Mucosa of stomach (tissue), 1 donor: ENCODE measurements around the gene KAZN.

ENCODE experiments used
- H3K27me3 ChIP-seq: one replicate; pipeline ENCODE4 v1.7.0; 2013; ENCODE audit warnings: mild to moderate bottlenecking, low read length; ENCODE audit not compliant: control insufficient read depth, insufficient read depth
- H3K36me3 ChIP-seq: one replicate; pipeline ENCODE4 v1.7.0; 2013; ENCODE audit warnings: low read length; ENCODE audit not compliant: control insufficient read depth, insufficient read depth
- H3K4me1 ChIP-seq: one replicate; pipeline ENCODE4 v1.7.0; 2013; ENCODE audit warnings: mild to moderate bottlenecking, low read length; ENCODE audit not compliant: control insufficient read depth, insufficient read depth
- H3K4me3 ChIP-seq: one replicate; pipeline ENCODE4 v1.7.0; 2013; ENCODE audit warnings: low read length
- H3K9ac ChIP-seq: one replicate; pipeline ENCODE4 v1.7.0; 2013; ENCODE audit warnings: mild to moderate bottlenecking, low read length, moderate library complexity
- H3K9me3 ChIP-seq: one replicate; pipeline ENCODE4 v1.7.0; 2013; ENCODE audit warnings: mild to moderate bottlenecking, low read length, moderate library complexity; ENCODE audit not compliant: control insufficient read depth
- donor health status: Pancreatic carcinoma.

The KAZN gene

GRCh38 chr1:14844923-14845617, 246.6 kb downstream of the KAZN start:
- Histone ChIP-seq H3K36me3 (no peaks in the 10 kb centered on the region), H3K9ac (no peak overlapping the region), H3K27me3 (no peaks in the 10 kb centered on the region), H3K4me1 (no peaks in the 10 kb centered on the region), H3K4me3 (no peak overlapping the region), H3K9me3 (peaks cover 7% of the 10 kb centered on the region)

GRCh38 chr1:14845851-14846250, 247.4 kb downstream of the KAZN start:
- peaks cover 6% of the 10 kb centered on the region for H3K4me1 ChIP-seq
- H3K9ac ChIP-seq, result no peak overlapping the region
- H3K4me3 ChIP-seq, result no peak overlapping the region
- H3K9me3 ChIP-seq, result peaks cover 7% of the 10 kb centered on the region
- no peaks in the 10 kb centered on the region for H3K36me3 ChIP-seq
- H3K27me3 ChIP-seq, result no peaks in the 10 kb centered on the region

- Histone ChIP-seq H3K27me3 (no peaks in the 10 kb centered on the region), H3K9ac (no peak overlapping the region), H3K4me1 (peaks cover 15% of the 10 kb centered on the region), H3K9me3 (peaks cover 6% of the 10 kb centered on the region), H3K4me3 (no peak overlapping the region), H3K36me3 (no peaks in the 10 kb centered on the region)
Observed at GRCh38 chr1:14846688-14847087, 248.2 kb downstream of the KAZN start.

GRCh38 chr1:14848203-14848602, 249.7 kb downstream of the KAZN start:
- H3K9ac ChIP-seq, result no peak overlapping the region
- H3K4me3 ChIP-seq, result no peak overlapping the region
- H3K9me3 ChIP-seq, result no peaks in the 10 kb centered on the region
- H3K27me3 ChIP-seq, result no peaks in the 10 kb centered on the region
- peaks cover 29% of the 10 kb centered on the region for H3K4me1 ChIP-seq
- H3K36me3 ChIP-seq, result no peaks in the 10 kb centered on the region

- H3K9me3 ChIP-seq, result no peaks in the 10 kb centered on the region
Observed at GRCh38 chr1:14848625-14849024, 250.1 kb downstream of the KAZN start.

GRCh38 chr1:14849038-14849437, 250.6 kb downstream of the KAZN start:
- H3K9me3 ChIP-seq, result no peaks in the 10 kb centered on the region
- H3K36me3 ChIP-seq, result no peaks in the 10 kb centered on the region
- H3K4me1 ChIP-seq, result peaks cover 29% of the 10 kb centered on the region
- H3K4me3 ChIP-seq, result no peak overlapping the region
- H3K9ac ChIP-seq, result no peak overlapping the region
- no peaks in the 10 kb centered on the region for H3K27me3 ChIP-seq

More at GRCh38 chr1:14848625-14849024, 250.1 kb downstream of the KAZN start:
- Histone ChIP-seq H3K27me3 (no peaks in the 10 kb centered on the region), H3K4me3 (no peak overlapping the region), H3K4me1 (peaks cover 29% of the 10 kb centered on the region), H3K9ac (no peak overlapping the region), H3K36me3 (no peaks in the 10 kb centered on the region)

- no peaks in the 10 kb centered on the region for H3K9me3 ChIP-seq
- peaks cover 29% of the 10 kb centered on the region for H3K4me1 ChIP-seq
- no peaks in the 10 kb centered on the region for H3K36me3 ChIP-seq
- H3K4me3 ChIP-seq, result no peak overlapping the region
- H3K9ac ChIP-seq, result no peak overlapping the region
- H3K27me3 ChIP-seq, result no peaks in the 10 kb centered on the region
Observed at GRCh38 chr1:14850563-14850962, 252.1 kb downstream of the KAZN start.

- no peaks in the 10 kb centered on the region for H3K27me3 ChIP-seq
- H3K36me3 ChIP-seq, result no peaks in the 10 kb centered on the region
- H3K4me1 ChIP-seq, result peaks cover 29% of the 10 kb centered on the region
- H3K4me3 ChIP-seq, result no peak overlapping the region
- no peak overlapping the region for H3K9ac ChIP-seq
- no peaks in the 10 kb centered on the region for H3K9me3 ChIP-seq
Observed at GRCh38 chr1:14851760-14852159, 253.3 kb downstream of the KAZN start.

- Histone ChIP-seq H3K9ac (no peak overlapping the region), H3K4me1 (peaks cover 29% of the 10 kb centered on the region), H3K9me3 (no peaks in the 10 kb centered on the region), H3K27me3 (no peaks in the 10 kb centered on the region), H3K36me3 (no peaks in the 10 kb centered on the region), H3K4me3 (no peak overlapping the region)
Observed at GRCh38 chr1:14852291-14852690, 253.8 kb downstream of the KAZN start.

- H3K9me3 ChIP-seq, result no peaks in the 10 kb centered on the region
- H3K9ac ChIP-seq, result no peak overlapping the region
- no peak overlapping the region for H3K4me3 ChIP-seq
- H3K36me3 ChIP-seq, result no peaks in the 10 kb centered on the region
- peaks cover 29% of the 10 kb centered on the region for H3K4me1 ChIP-seq
- no peaks in the 10 kb centered on the region for H3K27me3 ChIP-seq
Observed at GRCh38 chr1:14853518-14853917, 255.0 kb downstream of the KAZN start.

GRCh38 chr1:14855268-14855667, 256.8 kb downstream of the KAZN start:
- H3K36me3 ChIP-seq, result no peaks in the 10 kb centered on the region
- H3K9me3 ChIP-seq, result no peaks in the 10 kb centered on the region
- no peak overlapping the region for H3K4me3 ChIP-seq
- no peaks in the 10 kb centered on the region for H3K27me3 ChIP-seq
- no peak overlapping the region for H3K9ac ChIP-seq
- peaks cover 28% of the 10 kb centered on the region for H3K4me1 ChIP-seq

GRCh38 chr1:14855801-14856200, 257.3 kb downstream of the KAZN start:
- H3K9ac ChIP-seq, result no peak overlapping the region
- H3K9me3 ChIP-seq, result no peaks in the 10 kb centered on the region
- peaks cover 23% of the 10 kb centered on the region for H3K4me1 ChIP-seq
- no peaks in the 10 kb centered on the region for H3K27me3 ChIP-seq
- no peak overlapping the region for H3K4me3 ChIP-seq
- H3K36me3 ChIP-seq, result no peaks in the 10 kb centered on the region
